B cell (primary cell): ENCODE data around the gene TLK1. TPM values are rescaled to one million over a fixed set of nuclear protein-coding genes. Genes with fewer than 3 reads are reported as not detected.

ENCODE experiments used
- ATAC-seq: fragments of 200-7000 bp; cut with Tn5 transposase; one replicate; pipeline ENCODE4 v1.10.0; 2021; ENCODE audit warnings: low read depth, mild to moderate bottlenecking, moderate number of reproducible peaks, moderate library complexity
- CTCF ChIA-PET: fragments of 350-600 bp; sonication (Branson Sonifier 250); formaldehyde crosslinking; loops from one replicate; lab custom pipeline; 2021; ENCODE audit warnings: antibody characterized with exemption, inconsistent platforms; lab: Charles Lee
- POLR2A ChIA-PET: fragments of 350-600 bp; sonication (Branson Sonifier 250); formaldehyde crosslinking; loops from one replicate; lab custom pipeline; 2021; ENCODE audit warnings: antibody characterized with exemption; lab: Charles Lee
- DNase-seq: peaks from one replicate; pipeline ENCODE4 v3.0.0; 2013
- H2AFZ ChIP-seq: 2 replicates; pipeline ENCODE4 v1.6.1; 2012; ENCODE audit warnings: mild to moderate bottlenecking, low read depth, low read length; ENCODE audit not compliant: insufficient read depth, poor library complexity, severe bottlenecking
- H3K27ac ChIP-seq, 2 donors: 1 replicate in 1 of 2; 2 replicates in 1 of 2; pipeline ENCODE4 v1.5.1; 2012 to 2013; ENCODE audit warnings: low read length in 2 of 2, mild to moderate bottlenecking in 2 of 2, moderate library complexity in 1 of 2
- H3K27me3 ChIP-seq, 4 experiments: fragments of 200-600 bp in 1 of 4; sonication (generic) in 1 of 4; replicated peaks in 1 of 4; 1 replicate in 2 of 4; 2 replicates in 2 of 4; pipeline versions ENCODE4 v1.6.1 to v1.7.0; 2013 to 2016; ENCODE audit warnings: low read length in 3 of 4, mild to moderate bottlenecking in 2 of 4, mixed read lengths in 1 of 4, moderate library complexity in 1 of 4; ENCODE audit not compliant: insufficient read depth in 4 of 4, control insufficient read depth in 3 of 4; ENCODE audit errors: control extremely low read depth in 1 of 4
- H3K36me3 ChIP-seq, 2 experiments: replicated peaks in 1 of 2; 1 replicate in 1 of 2; 2 replicates in 1 of 2; pipeline versions ENCODE4 v1.6.1 to v1.7.1; 2013; ENCODE audit warnings: low read length in 1 of 2; ENCODE audit not compliant: insufficient read depth in 2 of 2, control insufficient read depth in 1 of 2; ENCODE audit errors: control extremely low read depth in 1 of 2, extremely low read depth in 1 of 2
- H3K4me1 ChIP-seq, 2 donors: fragments of 200-600 bp in 1 of 2; sonication (generic) in 1 of 2; 1 replicate in 1 of 2; 2 replicates in 1 of 2; pipeline versions ENCODE4 v1.5.1 to v1.6.1; 2013 to 2017; ENCODE audit warnings: low read length in 2 of 2; ENCODE audit not compliant: control insufficient read depth in 2 of 2, insufficient read depth in 2 of 2
- H3K4me2 ChIP-seq: replicated peaks from 2 replicates; pipeline ENCODE3; 2012; ENCODE audit warnings: mild to moderate bottlenecking, low read depth, low read length; ENCODE audit not compliant: poor library complexity, severe bottlenecking
- H3K4me3 ChIP-seq, 5 experiments: fragments of 200-600 bp in 1 of 5; sonication (generic) in 1 of 5; 1 replicate in 3 of 5; 2 replicates in 2 of 5; pipeline versions ENCODE4 v1.5.1 to v1.7.0; 2011 to 2016; ENCODE audit warnings: low read length in 4 of 5, mild to moderate bottlenecking in 4 of 5, low read depth in 2 of 5, control low read depth in 1 of 5, moderate library complexity in 1 of 5; ENCODE audit not compliant: insufficient read depth in 1 of 5; ENCODE audit errors: control extremely low read depth in 1 of 5, extremely low read depth in 1 of 5
- H3K79me2 ChIP-seq: fragments of 200-600 bp; sonication (generic); one replicate; pipeline ENCODE4 v1.6.0; 2016; ENCODE audit warnings: low read length; ENCODE audit not compliant: control insufficient read depth, insufficient read depth
- H3K9ac ChIP-seq: fragments of 200-600 bp; sonication (generic); 2 replicates; pipeline ENCODE4 v1.6.1; 2017; ENCODE audit warnings: mild to moderate bottlenecking, low read length, moderate library complexity
- H3K9me3 ChIP-seq, 3 donors: one replicate each; pipeline versions ENCODE4 v1.6.1 to v1.7.1; 2013; ENCODE audit warnings: low read length in 2 of 3; ENCODE audit not compliant: control insufficient read depth in 2 of 3, insufficient read depth in 1 of 3; ENCODE audit errors: control extremely low read depth in 1 of 3
- H4K20me1 ChIP-seq: 2 replicates; pipeline ENCODE4 v1.6.0; 2012; ENCODE audit warnings: mild to moderate bottlenecking, low read length; ENCODE audit not compliant: insufficient read depth, control insufficient read depth, poor library complexity, severe bottlenecking
- H3K27ac Mint-ChIP-seq: one replicate; pipeline ENCODE4 v1.8.0; 2021; ENCODE audit warnings: mixed read lengths
- H3K27me3 Mint-ChIP-seq: one replicate; pipeline ENCODE4 v1.8.0; 2021; ENCODE audit warnings: mixed read lengths
- H3K4me1 Mint-ChIP-seq: one replicate; pipeline ENCODE4 v1.8.0; 2021; ENCODE audit warnings: mixed read lengths
- H3K4me3 Mint-ChIP-seq: one replicate; pipeline ENCODE4 v1.8.0; 2021; ENCODE audit warnings: mixed read lengths
- H3K9me3 Mint-ChIP-seq: one replicate; pipeline ENCODE4 v1.8.0; 2022; ENCODE audit warnings: mixed read lengths; ENCODE audit not compliant: insufficient read depth
- EZH2 ChIP-seq: IDR thresholded peaks from 2 replicates; pipeline ENCODE4 v1.6.1; 2012; ENCODE audit warnings: borderline replicate concordance, low read depth, mild to moderate bottlenecking, moderate library complexity, low read length; ENCODE audit not compliant: insufficient read depth, poor library complexity, severe bottlenecking
- WGBS: methylation state at CpG from one replicate; pipeline ENCODE4 v1.1.5; 2013; ENCODE audit warnings: missing lambda C conversion rate; ENCODE audit not compliant: insufficient coverage; 5-methylcytosine and 5-hydroxymethylcytosine counted together
- intact Hi-C: fragments of 100-400 bp; cut with micrococcal nuclease; formaldehyde crosslinking; loops from one replicate; pipeline ENCODE4 v1.10.0; 2022
- polyA plus RNA-seq: library from polyadenylated mRNA; depleted of rRNA; stranded (reverse); fragments of >200 nt; gene quantifications from 2 replicates; pipeline ENCODE4 v1.2.3, GENCODE V29; 2012
- total RNA-seq, 2 donors: library from RNA; stranded (reverse); fragments of 120-200 nt in 1 of 2; gene quantifications; 1 replicate in 1 of 2; 2 replicates in 1 of 2; pipeline versions ENCODE4 v1.2.3 to v1.2.4, GENCODE V29; 2013 to 2022
- TF ChIP-seq, protein P1 (sequence below): fragments of 200-600 bp; IDR thresholded peaks from one replicate; pipeline ENCODE4 v1.8.0; 2022; ENCODE audit warnings: antibody characterized with exemption, mild to moderate bottlenecking

TLK1 gene
- total and polyA plus RNA-seq, 2 donors (not counting 1 experiment from before 2014, with no cell fraction given) = 13.8 to 186 TPM

GRCh38 chr2:171087547-171087946 lies 73.1 kb downstream of the TLK1 start:
- no peak for ATAC-seq
- no peak overlapping the region for H3K27ac Mint-ChIP-seq
- peaks cover 42% of the 10 kb centered on the region for H3K4me1 Mint-ChIP-seq
- H3K4me3 Mint-ChIP-seq = no peak overlapping the region
- Histone ChIP-seq H3K36me3 (no peaks in the 10 kb centered on the region), H3K4me2 (no peak overlapping the region), H4K20me1 (peaks cover 37% of the 10 kb centered on the region), H3K79me2 (peaks cover 87% of the 10 kb centered on the region), H3K27ac (peak overlapping the region in 1 of 2 donors; percentile 1), H3K4me3 (no peak overlapping the region), H2AFZ (no peak overlapping the region), H3K4me1 (peaks cover 3% of the 10 kb centered on the region in 2 donors), H3K9ac (no peak overlapping the region), H3K9me3 (no peaks in the 10 kb centered on the region), H3K27me3 (no peaks in the 10 kb centered on the region)
- TF ChIP-seq, protein P1, sequence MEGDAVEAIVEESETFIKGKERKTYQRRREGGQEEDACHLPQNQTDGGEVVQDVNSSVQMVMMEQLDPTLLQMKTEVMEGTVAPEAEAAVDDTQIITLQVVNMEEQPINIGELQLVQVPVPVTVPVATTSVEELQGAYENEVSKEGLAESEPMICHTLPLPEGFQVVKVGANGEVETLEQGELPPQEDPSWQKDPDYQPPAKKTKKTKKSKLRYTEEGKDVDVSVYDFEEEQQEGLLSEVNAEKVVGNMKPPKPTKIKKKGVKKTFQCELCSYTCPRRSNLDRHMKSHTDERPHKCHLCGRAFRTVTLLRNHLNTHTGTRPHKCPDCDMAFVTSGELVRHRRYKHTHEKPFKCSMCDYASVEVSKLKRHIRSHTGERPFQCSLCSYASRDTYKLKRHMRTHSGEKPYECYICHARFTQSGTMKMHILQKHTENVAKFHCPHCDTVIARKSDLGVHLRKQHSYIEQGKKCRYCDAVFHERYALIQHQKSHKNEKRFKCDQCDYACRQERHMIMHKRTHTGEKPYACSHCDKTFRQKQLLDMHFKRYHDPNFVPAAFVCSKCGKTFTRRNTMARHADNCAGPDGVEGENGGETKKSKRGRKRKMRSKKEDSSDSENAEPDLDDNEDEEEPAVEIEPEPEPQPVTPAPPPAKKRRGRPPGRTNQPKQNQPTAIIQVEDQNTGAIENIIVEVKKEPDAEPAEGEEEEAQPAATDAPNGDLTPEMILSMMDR = no peak
- no peak for TF ChIP-seq EZH2
- WGBS = no CpG with 5 or more reads among the region's 1 CpG
- ChIA-PET POLR2A (no interaction called here), CTCF (interaction anchor here (0.8 to 2.1 kb wide), 19 partner anchors 9 to 346 kb away, joined by 3 to 27 read pairs (median 4); partner anchors contain the start of genes DCAF17 and METTL8)
- no peaks in the 10 kb centered on the region for H3K27me3 Mint-ChIP-seq
- DNase-seq = no peak
- no peaks in the 10 kb centered on the region for H3K9me3 Mint-ChIP-seq
- intact Hi-C loops = loop anchor here (2.0 to 5.0 kb wide), 3 partner anchors 35 to 329 kb away; no protein-coding TSS in a partner anchor
